Stimulated activated CD8-positive, alpha-beta memory T cell treated with anti-CD3 and anti-CD28 coated beads, Interleukin-15, amount 100 ng/mL, for 4 hours (primary cell): Measurements from ENCODE around the gene HOXA6.

Experiments used
- DNase-seq, 2 donors: peaks; one replicate each; pipeline ENCODE4 v3.0.0-alpha.2; 2020; ENCODE audit warnings: low read depth in 2 of 2

Gene HOXA6

DNA sequence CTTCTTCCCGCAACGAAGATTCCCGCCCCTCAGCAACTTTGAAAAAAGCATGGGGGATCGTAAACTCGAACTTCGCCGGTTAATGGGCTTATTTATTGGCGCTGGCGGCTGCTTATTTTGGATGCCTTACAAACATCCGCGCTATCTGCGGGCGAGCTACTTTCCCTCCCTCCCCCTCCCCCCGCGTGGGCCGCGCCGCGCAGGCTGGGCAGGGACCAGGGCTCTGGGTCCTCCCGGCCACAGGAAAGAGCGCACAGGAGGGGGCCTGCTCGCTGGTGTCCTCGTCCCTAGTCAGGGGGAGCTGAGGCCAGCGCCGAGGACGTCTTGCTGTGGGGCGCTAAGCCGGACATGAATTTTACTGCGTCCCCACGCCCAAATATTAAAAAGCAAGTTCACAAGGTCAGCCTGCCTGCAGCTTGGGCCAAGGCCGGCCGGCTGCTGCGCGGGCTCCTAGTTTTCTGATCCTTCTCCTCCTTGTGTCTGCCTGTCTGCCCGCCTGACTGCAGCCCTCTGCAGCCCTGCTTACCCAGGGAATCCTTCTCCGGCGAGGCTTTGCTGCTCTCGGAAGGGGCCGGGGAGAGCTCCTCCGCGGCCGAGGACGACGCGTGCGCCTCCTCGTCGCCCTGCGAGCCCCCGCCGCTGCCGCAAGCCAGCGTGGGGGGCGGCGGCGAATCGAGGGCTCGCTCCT, 25.4 kb upstream of the HOXA6 start:
- DNase-seq: no peak

DNA sequence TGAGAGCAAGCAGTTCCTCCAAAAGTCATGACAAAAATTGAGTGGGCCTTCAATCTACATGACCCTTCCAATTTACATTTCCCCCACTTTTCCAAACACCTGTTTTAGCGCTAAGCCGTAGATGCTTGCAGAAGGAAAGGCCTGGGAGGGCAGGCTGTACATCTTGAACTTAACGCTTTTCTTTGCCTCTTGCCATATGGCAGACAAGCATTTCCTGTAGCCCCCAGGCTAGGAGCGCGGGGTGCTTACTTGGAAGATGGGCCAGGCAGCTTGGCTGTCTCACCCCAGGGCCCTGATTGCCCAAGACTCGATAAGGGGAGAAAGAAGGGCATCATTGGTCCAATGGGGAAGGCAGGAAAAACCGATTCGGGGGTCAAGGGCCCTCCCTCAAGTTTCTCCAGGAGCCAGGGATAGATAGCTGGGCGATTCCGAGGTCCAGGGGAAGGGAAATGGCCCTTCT, 24.8 kb upstream of the HOXA6 start:
- no peak for DNase-seq

DNA sequence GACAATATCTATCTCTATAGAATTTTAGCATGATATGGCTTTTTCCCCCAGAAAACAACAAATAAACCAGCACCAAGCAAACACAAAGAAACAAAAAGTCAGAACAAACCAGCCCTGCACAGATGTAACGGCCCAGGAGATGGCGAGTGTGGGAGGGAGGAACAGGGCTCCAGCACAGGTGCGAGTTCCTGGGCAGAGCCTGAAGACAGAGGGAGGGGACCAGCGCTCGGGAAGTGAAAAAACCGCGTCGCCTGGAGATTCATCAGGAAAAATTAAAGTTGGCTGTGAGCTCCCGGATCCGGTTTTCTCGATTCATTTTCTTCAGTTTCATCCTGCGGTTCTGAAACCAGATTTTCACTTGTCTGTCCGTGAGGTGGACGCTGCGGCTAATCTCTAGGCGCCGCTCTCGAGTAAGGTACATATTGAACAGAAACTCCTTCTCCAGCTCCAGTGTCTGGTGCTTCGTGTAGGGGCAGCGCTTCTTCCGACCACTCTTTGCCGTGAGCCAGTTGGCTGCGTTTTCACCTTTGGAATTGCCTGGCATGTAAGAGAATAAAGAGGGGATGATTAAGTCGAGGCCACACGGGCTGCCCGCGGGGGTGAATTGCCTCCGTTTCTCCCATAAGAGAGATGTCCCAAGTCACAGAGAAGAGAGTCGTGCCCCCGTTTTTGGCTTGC, 24.2 kb upstream of the HOXA6 start:
- no peak for DNase-seq

DNA sequence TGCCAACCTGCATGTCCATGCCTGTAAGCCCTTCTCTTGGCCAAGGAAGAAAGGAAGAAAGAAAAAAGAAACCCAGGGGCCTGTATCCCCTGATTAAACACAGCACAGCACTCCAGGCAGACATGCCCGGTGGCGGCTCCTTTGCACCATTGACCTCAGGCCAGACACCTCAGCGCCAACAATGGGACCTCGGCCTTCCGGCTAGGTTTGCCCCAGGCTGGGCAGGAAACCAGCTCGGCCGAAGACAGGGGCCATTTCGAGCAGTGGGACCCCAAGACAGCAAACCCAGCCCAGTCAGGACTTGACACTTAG, 23.7 kb upstream of the HOXA6 start:
- DNase-seq: no peak

DNA sequence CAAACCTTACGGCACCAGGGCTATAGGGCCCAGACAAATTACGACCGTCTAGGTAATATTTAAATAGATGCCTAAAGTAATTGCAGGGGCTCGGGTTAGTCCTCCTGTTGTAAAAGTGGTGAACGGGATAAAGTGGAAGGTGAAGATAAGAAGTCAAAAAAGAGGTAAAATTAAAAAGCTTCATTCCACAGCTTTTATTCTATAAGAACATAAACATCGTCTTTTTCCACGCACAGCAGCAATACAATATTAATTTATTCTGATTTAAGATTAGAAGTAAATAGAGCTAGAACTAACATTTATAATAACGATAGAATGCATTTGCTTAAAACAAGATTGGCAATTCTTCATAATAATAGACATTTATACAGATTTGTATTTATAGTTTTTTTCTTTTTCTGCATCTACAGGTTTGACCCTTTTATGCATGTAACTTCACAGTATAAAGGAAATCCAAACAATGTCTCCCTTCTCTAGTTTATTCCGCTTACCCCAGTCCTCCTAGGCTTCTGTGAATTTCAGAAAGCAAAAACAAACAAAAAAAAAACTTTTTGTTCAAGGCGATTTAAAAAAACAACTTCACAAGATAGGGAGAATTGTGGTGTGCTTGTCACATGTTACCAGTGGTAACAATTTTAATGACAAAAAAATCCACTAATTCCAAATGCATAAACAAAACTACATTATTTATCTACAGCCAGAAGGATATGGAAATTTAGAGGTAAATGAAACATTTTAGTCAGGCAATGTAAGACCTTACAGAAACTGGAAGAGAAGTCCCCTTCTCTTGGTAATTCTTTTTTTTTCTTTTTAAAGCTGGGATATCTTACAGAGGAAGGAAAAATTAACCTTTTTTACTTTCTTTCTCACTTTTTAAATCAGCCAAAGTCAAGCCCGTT, 23.1 kb upstream of the HOXA6 start:
- no peak for DNase-seq

DNA sequence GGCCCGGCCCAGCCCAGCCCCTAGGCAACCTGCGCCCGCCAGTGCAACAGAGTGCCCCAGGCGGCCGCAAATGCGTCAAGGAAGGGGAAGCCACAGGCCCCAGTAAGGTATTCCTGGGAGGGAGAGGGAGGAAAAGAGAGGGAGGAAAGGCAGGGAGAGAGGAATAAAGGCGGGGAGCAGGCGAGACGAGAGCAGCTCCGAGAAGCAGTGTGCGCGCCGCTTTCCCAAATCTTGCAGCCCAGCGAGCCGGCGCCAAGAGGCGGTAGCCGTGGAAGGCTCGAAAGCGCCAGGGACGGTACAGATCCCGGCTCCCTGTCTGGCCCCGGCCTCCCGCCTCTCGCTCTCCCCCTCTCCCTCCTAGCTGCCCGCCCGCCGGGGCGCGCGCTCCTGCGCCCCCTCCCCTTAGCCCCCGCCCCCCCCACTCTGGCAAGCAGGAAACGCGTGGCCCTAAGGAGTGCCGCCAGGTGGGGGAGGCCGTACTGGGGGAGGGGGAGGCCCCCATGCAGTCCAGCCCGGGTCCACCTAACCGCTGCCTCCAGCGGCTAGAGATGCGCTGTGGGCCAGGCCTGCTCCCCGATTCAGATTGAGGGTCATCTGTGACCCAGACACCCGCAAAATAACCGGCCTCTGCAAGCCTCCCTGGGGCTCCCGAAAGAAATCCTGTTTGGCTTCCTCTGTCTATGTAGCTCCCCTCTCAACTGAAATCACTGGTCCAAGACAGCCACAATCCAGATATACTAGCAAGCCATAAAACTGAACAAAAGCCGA, 22.3 kb upstream of the HOXA6 start:
- DNase-seq: no peak

DNA sequence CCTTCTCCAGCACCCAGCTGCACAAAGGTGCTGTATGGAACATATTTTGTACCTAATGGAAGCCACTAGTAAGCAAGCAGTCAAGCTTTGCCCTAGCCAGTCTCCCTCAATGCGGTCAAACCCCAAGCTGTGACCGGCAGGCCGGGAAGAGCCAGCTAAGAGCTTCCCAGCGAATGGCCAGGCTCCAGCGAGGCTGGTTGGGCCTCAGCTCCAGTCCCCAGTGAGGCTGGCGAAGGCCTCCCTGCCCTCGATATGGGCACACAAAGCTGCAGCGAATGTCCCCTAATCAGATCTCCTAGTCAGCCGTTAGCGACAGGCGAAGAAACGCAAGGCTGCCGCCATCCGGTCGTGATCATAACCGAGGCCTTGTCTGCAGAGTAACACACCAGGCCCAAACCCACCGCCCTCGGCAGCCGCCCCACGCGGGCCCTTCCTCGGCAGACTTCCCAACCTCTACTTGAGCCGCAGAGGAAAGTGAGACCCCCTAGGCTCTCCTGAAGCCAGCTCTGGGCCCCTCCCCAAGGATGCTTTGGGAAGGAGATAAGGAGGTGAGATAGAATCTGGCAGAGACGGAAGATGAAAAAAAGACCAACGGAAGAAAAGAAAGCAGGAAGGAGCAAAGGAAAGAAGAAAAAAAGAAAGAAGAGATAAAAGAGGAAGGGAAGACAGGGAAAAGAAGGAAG, 20.8 kb upstream of the HOXA6 start:
- DNase-seq: no peak

DNA sequence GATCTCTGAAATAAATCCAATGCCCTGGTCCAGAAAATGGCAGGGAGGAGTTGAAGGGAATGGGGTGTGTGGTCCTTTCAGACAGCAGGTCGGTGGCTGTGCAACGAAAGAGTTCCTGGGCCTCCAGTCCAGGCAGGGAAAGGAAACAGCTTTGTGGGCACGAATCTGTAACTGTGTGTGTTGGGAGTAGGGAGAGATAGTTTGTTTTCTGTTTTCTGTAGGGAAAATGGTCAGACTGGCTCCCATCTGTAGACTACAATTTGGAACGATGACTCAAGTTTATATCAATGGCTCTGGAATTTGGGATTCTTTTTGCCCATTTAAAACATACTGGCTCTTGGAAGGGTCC, 20.3 kb upstream of the HOXA6 start:
- DNase-seq: no peak

DNA sequence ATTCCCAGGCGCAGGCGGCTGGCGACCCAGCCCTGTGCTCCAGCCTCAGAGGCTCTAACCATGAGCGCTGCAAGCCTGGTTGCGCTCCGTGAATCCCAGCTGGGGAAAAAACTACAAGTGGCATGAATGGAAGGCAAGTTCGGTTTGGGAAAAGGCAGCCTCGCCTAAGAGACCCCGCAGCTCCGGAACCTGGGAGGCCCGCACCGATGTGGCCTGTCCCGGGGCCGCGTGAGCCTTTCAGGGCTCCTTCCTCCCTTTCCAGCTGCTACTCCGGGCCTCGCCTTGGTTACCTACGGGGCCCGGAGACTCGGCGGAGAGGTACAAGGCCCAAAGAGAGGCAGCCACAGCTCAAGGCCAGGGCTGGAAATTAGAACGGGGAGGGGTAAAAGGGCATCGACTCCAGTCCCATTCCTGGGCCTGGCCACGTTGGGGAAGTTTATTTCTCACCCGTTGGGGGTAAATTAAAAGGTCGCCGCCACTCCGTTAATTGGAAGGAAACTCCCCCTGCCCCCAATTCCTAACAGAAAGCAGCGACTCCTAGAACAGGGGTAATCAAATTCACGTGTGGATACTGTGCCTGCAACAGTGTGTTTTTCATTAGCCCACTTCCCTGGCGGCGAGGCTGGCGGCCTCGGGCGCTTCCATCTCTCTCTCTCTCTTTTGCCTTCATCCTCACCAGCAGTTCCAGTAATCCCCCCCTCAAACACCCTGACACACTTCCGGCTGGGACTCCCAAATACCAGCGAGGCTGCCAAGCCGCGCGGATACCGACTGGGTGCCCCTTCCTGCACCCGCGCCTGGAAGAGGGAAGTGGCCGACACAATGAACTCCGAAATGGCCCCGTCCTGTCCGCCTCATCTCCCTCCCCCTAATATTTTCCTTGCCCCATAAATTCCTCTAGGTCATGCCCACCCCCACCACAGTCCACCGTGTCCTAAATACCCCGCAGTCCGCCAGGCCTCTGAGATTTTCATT, 19.2 kb upstream of the HOXA6 start:
- DNase-seq: no peak

DNA sequence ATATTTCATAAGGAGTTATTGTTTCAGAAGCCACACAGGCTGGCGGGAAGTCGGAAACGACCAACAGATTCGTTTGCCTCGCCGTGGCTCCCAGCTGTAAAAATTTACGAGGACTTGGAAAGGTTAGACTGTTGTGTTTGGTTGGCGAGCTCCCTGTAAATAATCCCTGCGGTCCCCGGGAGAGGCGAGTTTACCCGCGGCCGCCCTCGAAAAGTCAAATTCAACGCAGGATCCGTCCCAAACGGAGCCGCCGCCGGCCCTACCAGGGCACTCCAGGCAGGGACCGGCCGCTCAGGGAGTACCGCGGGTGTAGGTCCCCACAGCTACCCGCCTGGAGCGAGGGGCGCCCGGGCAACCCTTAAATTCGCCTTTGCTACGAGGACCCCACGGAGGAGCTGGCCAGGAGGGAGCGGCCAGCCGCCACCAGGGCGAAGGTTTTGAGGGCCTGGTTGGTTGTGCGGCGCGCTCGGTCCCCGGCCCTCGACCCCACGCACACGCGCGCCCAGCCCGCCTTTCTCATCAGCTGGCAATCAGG, 18.5 kb upstream of the HOXA6 start:
- DNase-seq: no peak

DNA sequence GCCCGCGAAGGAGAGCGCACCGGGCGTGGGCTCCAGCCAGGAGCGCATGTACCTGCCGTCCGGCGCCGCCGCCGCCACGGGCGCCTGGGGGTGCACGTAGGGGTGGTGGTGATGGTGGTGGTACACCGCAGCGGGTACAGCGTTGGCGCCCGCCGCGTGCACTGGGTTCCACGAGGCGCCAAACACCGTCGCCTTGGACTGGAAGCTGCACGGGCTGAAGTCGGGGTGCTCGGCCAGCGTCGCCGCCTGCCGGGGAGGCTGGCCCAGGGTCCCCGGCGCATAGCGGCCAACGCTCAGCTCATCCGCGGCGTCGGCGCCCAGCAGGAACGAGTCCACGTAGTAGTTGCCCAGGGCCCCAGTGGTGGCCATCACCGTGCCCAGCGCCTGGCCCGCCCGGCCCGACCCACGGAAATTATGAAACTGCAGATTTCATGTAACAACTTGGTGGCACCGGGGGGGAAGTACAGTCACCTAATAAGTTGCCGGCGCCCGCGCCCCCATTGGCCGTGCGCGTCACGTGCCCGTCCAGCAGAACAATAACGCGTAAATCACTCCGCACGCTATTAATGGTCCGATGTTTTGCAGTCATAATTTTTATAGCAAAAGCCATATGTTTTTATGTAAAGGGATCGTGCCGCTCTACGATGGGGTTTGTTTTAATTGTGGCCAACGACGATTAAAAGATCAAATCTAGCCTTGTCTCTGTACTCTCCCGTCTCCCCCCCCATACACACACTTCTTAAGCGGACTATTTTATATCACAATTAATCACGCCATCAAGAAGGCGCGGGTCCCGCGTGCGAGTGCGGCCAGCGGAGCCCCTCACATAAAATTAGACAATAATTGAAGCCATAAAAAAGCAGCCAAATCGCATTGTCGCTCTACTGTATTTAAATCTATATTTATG, 17.8 kb upstream of the HOXA6 start, which contains the start of gene HOXA9:
Gene HOXA9 (minus strand): TSS at position 449 of the 907 bp plus-strand sequence. CDS start 80 bp downstream, at position 369.
- no peak for DNase-seq

DNA sequence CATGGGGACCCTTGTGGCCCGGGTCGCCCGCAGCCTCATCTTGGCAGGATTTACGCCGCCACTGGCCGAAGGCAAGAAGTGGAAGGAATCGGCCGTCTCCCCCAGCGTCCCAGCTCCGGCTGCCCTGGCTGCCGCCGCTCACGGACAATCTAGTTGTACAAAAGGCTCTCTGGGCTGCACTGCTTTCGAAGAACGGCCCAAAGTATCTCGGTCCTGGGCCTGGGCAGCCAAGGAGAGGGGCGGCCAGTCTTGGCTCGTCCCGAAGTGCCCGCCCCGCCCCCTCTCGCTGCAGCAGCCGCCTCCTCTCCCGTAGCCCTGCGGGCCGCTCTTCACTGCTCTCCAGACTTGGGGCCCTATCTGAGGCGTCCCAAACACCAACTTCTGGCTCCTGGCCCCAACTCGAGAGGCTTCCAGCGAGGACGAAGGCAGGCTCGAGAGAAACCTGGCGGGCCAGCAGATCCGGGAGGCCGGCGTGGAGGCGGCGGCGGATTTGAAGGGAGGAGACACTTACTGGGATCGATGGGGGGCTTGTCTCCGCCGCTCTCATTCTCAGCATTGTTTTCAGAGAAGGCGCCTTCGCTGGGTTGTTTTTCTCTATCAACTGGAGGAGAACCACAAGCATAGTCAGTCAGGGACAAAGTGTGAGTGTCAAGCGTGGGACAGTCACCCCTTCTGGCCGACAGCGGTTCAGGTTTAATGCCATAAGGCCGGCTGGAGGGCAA, 17.0 kb upstream of the HOXA6 start:
- no peak for DNase-seq

DNA sequence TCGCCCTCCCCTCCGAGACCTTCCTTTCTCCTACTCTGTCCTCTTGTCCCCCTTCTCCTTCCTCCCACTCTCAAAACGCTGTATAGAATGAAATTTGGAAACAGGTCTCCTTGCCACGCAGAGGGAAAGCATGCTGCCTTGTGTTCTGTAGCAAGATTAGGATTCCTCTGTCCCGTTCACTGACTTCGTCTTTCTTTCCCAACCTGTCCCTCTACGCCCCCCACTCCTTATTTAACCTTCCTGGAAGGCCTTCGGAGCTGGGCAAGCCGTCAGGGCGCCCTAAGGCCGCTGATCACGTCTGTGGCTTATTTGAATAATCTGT, 16.4 kb upstream of the HOXA6 start:
- DNase-seq: no peak

DNA sequence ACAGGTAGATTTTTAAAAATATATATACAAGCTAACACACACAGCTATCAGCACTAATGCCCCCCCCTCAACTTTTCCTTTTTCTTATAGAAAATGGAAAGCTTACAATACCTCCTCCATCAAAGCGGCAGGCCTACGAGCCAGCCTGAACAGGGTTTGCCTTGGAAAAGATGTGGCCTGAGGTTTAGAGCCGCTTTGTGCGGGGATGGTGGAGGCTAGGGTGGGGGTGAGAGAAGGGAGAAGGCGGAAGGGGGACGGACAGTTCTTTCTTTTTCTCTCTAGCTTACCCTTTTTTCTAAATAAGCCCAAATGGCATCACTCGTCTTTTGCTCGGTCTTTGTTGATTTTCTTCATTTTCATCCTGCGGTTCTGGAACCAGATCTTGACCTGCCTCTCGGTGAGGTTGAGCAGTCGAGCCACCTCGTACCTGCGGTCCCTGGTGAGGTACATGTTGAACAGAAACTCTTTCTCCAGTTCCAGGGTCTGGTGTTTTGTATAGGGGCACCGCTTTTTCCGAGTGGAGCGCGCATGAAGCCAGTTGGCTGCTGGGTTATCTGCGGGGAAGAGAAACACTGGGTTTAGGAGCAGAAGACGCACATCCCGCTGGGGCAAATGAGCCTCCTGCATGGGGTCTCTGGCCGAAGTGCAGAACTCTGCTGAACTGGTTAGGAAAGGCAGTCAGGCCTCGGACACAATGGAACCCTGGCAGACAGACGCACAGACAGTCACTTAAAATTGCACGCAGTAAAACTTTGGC, 15.9 kb upstream of the HOXA6 start:
- DNase-seq: no peak

DNA sequence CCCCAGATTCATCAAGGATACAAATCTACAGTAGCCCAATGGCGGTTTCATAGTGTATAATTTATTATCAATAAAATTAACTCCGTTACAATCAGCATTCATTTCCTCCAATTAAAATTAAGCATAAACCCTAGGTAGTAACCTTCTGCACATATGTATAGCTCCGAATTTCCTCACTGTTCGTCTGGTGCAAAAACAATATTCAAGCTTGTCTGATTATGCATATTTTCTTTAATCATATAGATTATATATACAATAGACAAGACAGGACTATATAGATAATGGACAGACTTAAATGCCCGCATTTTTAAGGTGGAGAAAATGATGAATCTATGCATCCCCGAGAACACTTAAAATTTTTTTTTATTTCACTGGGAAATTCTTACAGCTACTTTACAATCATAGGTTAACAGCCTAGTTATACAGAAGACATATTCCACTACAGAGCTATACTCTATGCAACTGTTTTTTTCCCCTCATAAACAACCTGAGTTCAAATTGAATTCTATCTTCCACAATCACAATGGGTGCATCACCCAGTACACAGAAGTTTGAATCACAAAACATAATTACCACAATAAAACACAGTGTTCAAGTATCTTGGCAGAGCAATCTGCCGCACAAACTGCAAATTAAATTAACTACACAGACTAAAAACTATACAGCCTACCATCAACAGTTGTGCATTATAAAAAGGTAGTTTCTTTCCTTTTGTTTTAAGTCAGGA, 15.2 kb upstream of the HOXA6 start:
- DNase-seq: no peak

DNA sequence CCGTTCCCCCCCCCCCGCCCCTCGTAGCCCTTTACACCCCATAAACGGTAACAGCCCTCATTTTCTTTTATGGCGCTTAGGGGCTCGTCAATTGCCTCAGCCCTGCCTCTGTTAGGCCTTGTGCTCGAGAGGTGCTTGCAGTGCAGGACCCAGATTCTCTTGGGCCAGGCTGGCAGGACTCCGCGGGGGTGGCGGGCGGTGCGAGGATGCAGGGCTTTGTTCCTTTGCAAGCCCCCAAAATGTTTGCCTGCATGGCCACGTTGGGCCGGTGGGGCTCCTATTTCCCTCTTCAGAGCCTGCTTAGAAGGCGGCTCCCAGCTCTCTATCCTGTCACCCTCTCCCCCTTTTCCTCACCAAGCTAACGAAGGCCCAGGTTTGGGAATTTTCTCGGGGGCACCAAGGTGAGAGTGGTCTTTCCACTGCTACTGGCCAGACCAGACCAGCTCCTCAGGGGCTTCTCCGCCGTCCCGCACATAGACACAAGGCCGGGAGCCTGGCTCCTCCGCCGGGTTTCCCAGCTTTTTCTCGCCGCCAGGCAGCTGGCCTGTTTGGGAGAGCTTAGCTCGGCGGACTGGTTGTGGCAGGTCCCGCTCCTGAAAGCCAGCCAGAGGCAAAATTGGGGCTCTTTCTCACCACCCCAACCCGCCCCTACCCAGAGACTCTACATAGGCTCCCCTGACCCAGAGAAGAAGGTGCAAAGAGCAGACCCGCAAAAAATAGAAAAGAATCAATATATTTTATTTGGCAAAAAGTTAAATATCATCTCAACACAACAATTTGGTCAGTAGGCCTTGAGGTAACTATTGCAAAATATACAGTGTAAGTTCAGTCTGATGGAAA, 14.4 kb upstream of the HOXA6 start:
- DNase-seq: no peak
